K562 (cell line): Measurements from ENCODE around the gene OR6K3. TPM values are rescaled to one million over a fixed set of nuclear protein-coding genes. Genes with fewer than 3 reads are reported as not detected.

Experiments used
- BCOR ChIP-seq: fragments of 450-650 bp; IDR thresholded peaks from 2 replicates; pipeline ENCODE4 v1.6.1; 2016
- DPF2 ChIP-seq: fragments of 450-650 bp; IDR thresholded peaks from 2 replicates; pipeline ENCODE4 v1.6.1; 2016
- FUS ChIP-seq: fragments of 200-400 bp; formaldehyde crosslinking; optimal IDR thresholded peaks from 2 replicates; pipeline ENCODE3; 2017; ENCODE audit warnings: low read depth, low read length
- HNRNPK ChIP-seq: fragments of 200-400 bp; formaldehyde crosslinking; IDR thresholded peaks from one replicate; pipeline ENCODE4 v1.6.1; 2018; ENCODE audit warnings: mild to moderate bottlenecking, low read depth, low read length; ENCODE audit not compliant: poor library complexity, severe bottlenecking
- LEF1 ChIP-seq: fragments of 450-650 bp; IDR thresholded peaks from 2 replicates; pipeline ENCODE4 v1.6.1; 2016; ENCODE audit warnings: mild to moderate bottlenecking
- MECOM ChIP-seq: fragments of 250-450 bp; sonication (Bioruptor Pico); IDR thresholded peaks from 2 replicates; pipeline ENCODE4 v1.8.0; 2022; ENCODE audit warnings: inconsistent platforms
- MTA2 ChIP-seq: fragments of 450-650 bp; IDR thresholded peaks from 2 replicates; pipeline ENCODE4 v1.6.1; 2016; ENCODE audit warnings: low read depth
- NCOR1 ChIP-seq: fragments of 450-650 bp; IDR thresholded peaks from 2 replicates; pipeline ENCODE4 v1.6.1; 2016; ENCODE audit warnings: mild to moderate bottlenecking, moderate library complexity
- PATZ1 ChIP-seq: fragments of 250-450 bp; sonication (Bioruptor Pico); IDR thresholded peaks from 2 replicates; pipeline ENCODE4 v1.5.0; 2020; ENCODE audit warnings: mild to moderate bottlenecking, borderline replicate concordance
- PHB ChIP-seq: fragments of 250-450 bp; sonication (Bioruptor Pico); IDR thresholded peaks from 2 replicates; pipeline ENCODE4 v1.5.0; 2021
- PML ChIP-seq: IDR thresholded peaks from 2 replicates; pipeline ENCODE4 v1.6.1; 2012; ENCODE audit warnings: low read length, inconsistent platforms
- RCOR1 ChIP-seq, 2 experiments: IDR thresholded peaks; 2 replicates each; pipeline ENCODE4 v1.6.1; 2012; ENCODE audit warnings: low read depth in 2 of 2, low read length in 2 of 2, borderline replicate concordance in 1 of 2, improper control_type of control experiment in 1 of 2
- RFX1 ChIP-seq: fragments of 450-650 bp; IDR thresholded peaks from 2 replicates; pipeline ENCODE4 v1.6.1; 2016; ENCODE audit warnings: mild to moderate bottlenecking, moderate library complexity
- RFX5 ChIP-seq: IDR thresholded peaks from 2 replicates; pipeline ENCODE4 v1.6.1; 2011; ENCODE audit warnings: low read depth, mild to moderate bottlenecking, improper control_type of control experiment, low read length
- SMARCA4 ChIP-seq: fragments of 450-650 bp; IDR thresholded peaks from 2 replicates; pipeline ENCODE4 v1.6.1; 2016
- SMARCC2 ChIP-seq: fragments of 450-650 bp; IDR thresholded peaks from 2 replicates; pipeline ENCODE4 v1.6.1; 2017; ENCODE audit warnings: antibody characterized with exemption, moderate library complexity, mild to moderate bottlenecking, low read depth
- STAT5A ChIP-seq: IDR thresholded peaks from 2 replicates; pipeline ENCODE4 v1.6.1; 2012; ENCODE audit warnings: low read length, inconsistent platforms, borderline replicate concordance
- TARDBP ChIP-seq: fragments of 450-650 bp; IDR thresholded peaks from 2 replicates; pipeline ENCODE4 v1.6.1; 2016
- TBL1XR1 ChIP-seq, 2 experiments: IDR thresholded peaks; 2 replicates each; pipeline ENCODE4 v1.6.1; 2012; ENCODE audit warnings: improper control_type of control experiment in 2 of 2, low read length in 2 of 2, mild to moderate bottlenecking in 1 of 2
- TCF3 ChIP-seq: sonication (generic); formaldehyde crosslinking; IDR thresholded peaks from 2 replicates; pipeline ENCODE4 v1.4.0; 2020; ENCODE audit warnings: mild to moderate bottlenecking, missing genetic modification reagents
- TEAD1 ChIP-seq, 2 experiments: fragments of 450-650 bp in 1 of 2; sonication (generic) in 1 of 2; formaldehyde crosslinking; IDR thresholded peaks; 2 replicates each; pipeline versions ENCODE4 v1.4.0 to v1.8.0; 2020 to 2022; ENCODE audit warnings: mild to moderate bottlenecking in 2 of 2, missing genetic modification reagents in 1 of 2
- TEAD4 ChIP-seq, 2 experiments: sonication (generic) in 1 of 2; formaldehyde crosslinking in 1 of 2; IDR thresholded peaks; 2 replicates each; pipeline versions ENCODE4 v1.6.1 to v1.8.0; 2012 to 2022; ENCODE audit warnings: borderline replicate concordance in 1 of 2, inconsistent platforms in 1 of 2, low read length in 1 of 2, mild to moderate bottlenecking in 1 of 2, missing genetic modification reagents in 1 of 2
- ZEB2 ChIP-seq: fragments of 450-650 bp; IDR thresholded peaks from 2 replicates; pipeline ENCODE4 v1.6.1; 2016
- ZNF24 ChIP-seq: fragments of 450-650 bp; IDR thresholded peaks from 2 replicates; pipeline ENCODE4 v1.6.1; 2016
- polyA plus RNA-seq, 8 experiments: library from polyadenylated mRNA; depleted of rRNA in 4 of 8; stranded (reverse) in 5 of 8; unstranded in 3 of 8; fragments of >200 nt; fragmentation: Nextera tagmentation in 2 of 8; fragmentation: Illumina TruSeq in 1 of 8; extraction: Ambion mirVana in 2 of 8; extraction: Trizol in 1 of 8; gene quantifications; 2 replicates each; pipeline versions ENCODE4 v1.2.1 to v1.2.3, GENCODE V29; 2011 to 2014; ENCODE audit warnings: inconsistent platforms in 1 of 8, missing spikeins in 1 of 8
- total RNA-seq, 7 experiments: library from RNA; depleted of rRNA in 6 of 7; stranded (reverse); fragments of >200 nt in 6 of 7; fragmentation: Illumina TruSeq in 2 of 7; extraction: Trizol in 2 of 7; gene quantifications; 2 replicates each; pipeline versions ENCODE4 v1.2.1 to v1.2.3, GENCODE V29; 2011 to 2021; ENCODE audit warnings: low replicate concordance in 1 of 7
- TF ChIP-seq, protein P1 (sequence below), 2 experiments: fragments of 450-650 bp; IDR thresholded peaks; 2 replicates each; pipeline ENCODE4 v1.6.1; 2018; ENCODE audit warnings: mild to moderate bottlenecking in 2 of 2, low read depth in 1 of 2; ENCODE audit not compliant: partially characterized antibody in 2 of 2
- TF ChIP-seq, protein P2 (sequence below): fragments of 450-650 bp; conservative IDR thresholded peaks from 2 replicates; pipeline ENCODE4 v1.6.1; 2016; ENCODE audit warnings: missing genetic modification characterization, low read depth, mild to moderate bottlenecking, missing compliant biosample characterization, moderate library complexity

The OR6K3 gene
- total and polyA plus RNA-seq, 9 of the 15 experiments (the other 6 are each of a cell fraction or from before 2014, with no cell fraction given) = not detected

DNA sequence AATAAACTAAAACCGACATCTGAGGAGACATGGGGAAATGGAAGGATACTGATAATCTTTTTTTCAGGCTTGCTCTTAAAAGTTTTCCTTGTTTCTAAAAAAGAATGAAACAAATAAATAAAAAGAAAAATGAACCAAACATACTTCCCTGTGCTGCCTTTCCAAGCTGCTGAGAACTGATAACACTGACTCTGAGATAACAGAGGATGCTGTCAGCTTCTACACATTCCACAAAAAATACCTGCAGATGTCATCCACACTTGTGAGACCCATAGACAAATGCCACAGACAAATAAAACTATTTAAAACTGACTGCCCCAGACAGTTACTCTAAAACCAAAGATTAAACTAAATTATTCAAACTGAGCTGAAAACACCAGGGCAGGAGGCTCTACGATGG, 12.0 kb upstream of the OR6K3 start (continued):
- TF ChIP-seq ZNF24 (no peak), MECOM (CRISPR knock-in tag) (no peak), TEAD4 (IDR thresholded peaks at IDR 0.05; ENCODE audit: low read length) (peak; percentile 92), TEAD4 (CRISPR knock-in tag; IDR thresholded peaks at IDR 0.05; ENCODE audit: borderline replicate concordance) (no peak), ZEB2 (peak; percentile 89), SMARCA4 (peak; percentile 91), PATZ1 (CRISPR knock-in tag) (no peak), DPF2 (peak; percentile 87), FUS (no peak), TEAD1 (CRISPR knock-in tag; IDR thresholded peaks at IDR 0.05) (peak in 1 of 2 experiments; percentile 77; a peak in 2 of 4 replicates), HNRNPK (no peak), SMARCC2 (peak; percentile 62; the same call in 1 of the 2 replicates), TBL1XR1 (IDR thresholded peaks at IDR 0.05; ENCODE audit: low read length in 2 of 2) (0 out of 4 replicates have a peak, but pooled peaks of 1 of the 2 experiments have one; percentile 11), RFX5 (no peak), TARDBP (no peak), STAT5A (peak; percentile 37; the same call in 1 of the 2 replicates), TCF3 (CRISPR knock-in tag) (peak; percentile 73), NCOR1 (peak; percentile 59), PML (0 out of 2 replicates have a peak, but pooled peaks have one; percentile 48), LEF1 (peak; percentile 57; the same call in 1 of the 2 replicates), BCOR (no peak), MTA2 (peak; percentile 75), RCOR1 (IDR thresholded peaks at IDR 0.05; ENCODE audit: borderline replicate concordance in 1 of 2, low read depth in 2 of 2, low read length in 2 of 2) (peak in 1 of 2 experiments; percentile 88; a peak in 1 of 4 replicates), RFX1 (no peak), PHB (no peak)
- TF ChIP-seq, protein P1, sequence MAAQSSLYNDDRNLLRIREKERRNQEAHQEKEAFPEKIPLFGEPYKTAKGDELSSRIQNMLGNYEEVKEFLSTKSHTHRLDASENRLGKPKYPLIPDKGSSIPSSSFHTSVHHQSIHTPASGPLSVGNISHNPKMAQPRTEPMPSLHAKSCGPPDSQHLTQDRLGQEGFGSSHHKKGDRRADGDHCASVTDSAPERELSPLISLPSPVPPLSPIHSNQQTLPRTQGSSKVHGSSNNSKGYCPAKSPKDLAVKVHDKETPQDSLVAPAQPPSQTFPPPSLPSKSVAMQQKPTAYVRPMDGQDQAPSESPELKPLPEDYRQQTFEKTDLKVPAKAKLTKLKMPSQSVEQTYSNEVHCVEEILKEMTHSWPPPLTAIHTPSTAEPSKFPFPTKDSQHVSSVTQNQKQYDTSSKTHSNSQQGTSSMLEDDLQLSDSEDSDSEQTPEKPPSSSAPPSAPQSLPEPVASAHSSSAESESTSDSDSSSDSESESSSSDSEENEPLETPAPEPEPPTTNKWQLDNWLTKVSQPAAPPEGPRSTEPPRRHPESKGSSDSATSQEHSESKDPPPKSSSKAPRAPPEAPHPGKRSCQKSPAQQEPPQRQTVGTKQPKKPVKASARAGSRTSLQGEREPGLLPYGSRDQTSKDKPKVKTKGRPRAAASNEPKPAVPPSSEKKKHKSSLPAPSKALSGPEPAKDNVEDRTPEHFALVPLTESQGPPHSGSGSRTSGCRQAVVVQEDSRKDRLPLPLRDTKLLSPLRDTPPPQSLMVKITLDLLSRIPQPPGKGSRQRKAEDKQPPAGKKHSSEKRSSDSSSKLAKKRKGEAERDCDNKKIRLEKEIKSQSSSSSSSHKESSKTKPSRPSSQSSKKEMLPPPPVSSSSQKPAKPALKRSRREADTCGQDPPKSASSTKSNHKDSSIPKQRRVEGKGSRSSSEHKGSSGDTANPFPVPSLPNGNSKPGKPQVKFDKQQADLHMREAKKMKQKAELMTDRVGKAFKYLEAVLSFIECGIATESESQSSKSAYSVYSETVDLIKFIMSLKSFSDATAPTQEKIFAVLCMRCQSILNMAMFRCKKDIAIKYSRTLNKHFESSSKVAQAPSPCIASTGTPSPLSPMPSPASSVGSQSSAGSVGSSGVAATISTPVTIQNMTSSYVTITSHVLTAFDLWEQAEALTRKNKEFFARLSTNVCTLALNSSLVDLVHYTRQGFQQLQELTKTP (IDR thresholded peaks at IDR 0.05; ENCODE audit: low read depth in 1 of 2, partially characterized antibody in 2 of 2) = no peak
- TF ChIP-seq, protein P2, sequence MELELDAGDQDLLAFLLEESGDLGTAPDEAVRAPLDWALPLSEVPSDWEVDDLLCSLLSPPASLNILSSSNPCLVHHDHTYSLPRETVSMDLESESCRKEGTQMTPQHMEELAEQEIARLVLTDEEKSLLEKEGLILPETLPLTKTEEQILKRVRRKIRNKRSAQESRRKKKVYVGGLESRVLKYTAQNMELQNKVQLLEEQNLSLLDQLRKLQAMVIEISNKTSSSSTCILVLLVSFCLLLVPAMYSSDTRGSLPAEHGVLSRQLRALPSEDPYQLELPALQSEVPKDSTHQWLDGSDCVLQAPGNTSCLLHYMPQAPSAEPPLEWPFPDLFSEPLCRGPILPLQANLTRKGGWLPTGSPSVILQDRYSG = no peak
